DOHH2 (cell line): ENCODE results near the gene RDM1.

Experiments
- EZH2phosphoT487 ChIP-seq: fragments of 200-600 bp; sonication (generic); IDR thresholded peaks from 2 replicates; pipeline ENCODE4 v1.6.1; 2017; ENCODE audit warnings: borderline replicate concordance, mild to moderate bottlenecking, antibody characterized with exemption, low read length, moderate library complexity, mixed read lengths
- TF ChIP-seq, protein P1 (sequence below): fragments of 200-600 bp; sonication (generic); IDR thresholded peaks from one replicate; pipeline ENCODE4 v1.5.1; 2014; ENCODE audit warnings: antibody characterized with exemption, mild to moderate bottlenecking, low read depth, low read length; ENCODE audit not compliant: poor library complexity, severe bottlenecking

DNA sequence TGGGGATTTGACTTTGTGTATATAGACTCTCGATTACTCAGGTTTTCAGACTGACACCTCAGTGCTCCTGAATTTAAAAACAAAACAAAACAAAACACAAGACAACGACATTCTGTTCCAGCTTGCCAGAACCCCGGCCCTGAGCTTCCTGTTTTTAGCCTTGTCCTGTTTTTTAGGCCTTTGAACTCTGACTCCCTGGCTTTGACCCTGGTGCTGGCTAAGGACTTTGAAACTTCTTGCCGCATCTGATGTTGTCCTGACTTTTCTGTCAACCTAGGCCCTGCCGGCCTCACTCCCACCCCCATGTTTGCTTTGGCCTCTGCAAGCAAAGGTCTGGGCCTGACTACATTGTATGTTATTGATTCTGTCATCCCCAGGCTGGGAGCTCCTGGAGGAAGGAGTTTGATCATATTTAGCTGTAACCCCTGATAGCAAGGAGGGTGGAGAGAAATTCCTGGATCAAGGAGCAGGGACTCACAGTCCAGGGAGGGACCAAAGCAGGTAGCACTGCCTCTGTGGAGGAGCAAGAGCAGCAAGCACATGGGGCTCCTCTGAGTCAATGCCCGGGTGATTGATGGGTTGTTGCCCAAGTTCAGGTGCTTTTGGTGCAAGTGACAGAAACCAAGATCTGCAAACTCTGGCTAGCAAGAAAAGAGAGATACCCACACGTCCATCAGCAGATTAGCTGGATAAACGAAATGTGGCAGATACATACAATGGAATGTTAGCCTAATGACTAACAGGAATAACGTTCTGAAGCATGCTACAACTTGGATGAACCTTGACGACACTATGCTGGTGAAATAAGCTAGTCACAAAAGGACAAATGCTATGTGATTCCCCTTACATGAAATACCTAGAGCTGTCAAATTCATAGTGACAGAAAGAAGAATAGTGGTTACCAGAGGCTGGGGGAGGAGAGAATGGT, 43.0 kb upstream of the RDM1 start:
- TF ChIP-seq EZH2phosphoT487, result no peak
- TF ChIP-seq, protein P1, sequence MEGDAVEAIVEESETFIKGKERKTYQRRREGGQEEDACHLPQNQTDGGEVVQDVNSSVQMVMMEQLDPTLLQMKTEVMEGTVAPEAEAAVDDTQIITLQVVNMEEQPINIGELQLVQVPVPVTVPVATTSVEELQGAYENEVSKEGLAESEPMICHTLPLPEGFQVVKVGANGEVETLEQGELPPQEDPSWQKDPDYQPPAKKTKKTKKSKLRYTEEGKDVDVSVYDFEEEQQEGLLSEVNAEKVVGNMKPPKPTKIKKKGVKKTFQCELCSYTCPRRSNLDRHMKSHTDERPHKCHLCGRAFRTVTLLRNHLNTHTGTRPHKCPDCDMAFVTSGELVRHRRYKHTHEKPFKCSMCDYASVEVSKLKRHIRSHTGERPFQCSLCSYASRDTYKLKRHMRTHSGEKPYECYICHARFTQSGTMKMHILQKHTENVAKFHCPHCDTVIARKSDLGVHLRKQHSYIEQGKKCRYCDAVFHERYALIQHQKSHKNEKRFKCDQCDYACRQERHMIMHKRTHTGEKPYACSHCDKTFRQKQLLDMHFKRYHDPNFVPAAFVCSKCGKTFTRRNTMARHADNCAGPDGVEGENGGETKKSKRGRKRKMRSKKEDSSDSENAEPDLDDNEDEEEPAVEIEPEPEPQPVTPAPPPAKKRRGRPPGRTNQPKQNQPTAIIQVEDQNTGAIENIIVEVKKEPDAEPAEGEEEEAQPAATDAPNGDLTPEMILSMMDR, result no peak
